Measurements from ENCODE around the gene EFCAB8. TPM values are rescaled to one million over a fixed set of nuclear protein-coding genes. Genes with fewer than 3 reads are reported as not detected.

The EFCAB8 gene
- total RNA-seq, 1 donor from 2014 or later: 0.32 TPM

DNA sequence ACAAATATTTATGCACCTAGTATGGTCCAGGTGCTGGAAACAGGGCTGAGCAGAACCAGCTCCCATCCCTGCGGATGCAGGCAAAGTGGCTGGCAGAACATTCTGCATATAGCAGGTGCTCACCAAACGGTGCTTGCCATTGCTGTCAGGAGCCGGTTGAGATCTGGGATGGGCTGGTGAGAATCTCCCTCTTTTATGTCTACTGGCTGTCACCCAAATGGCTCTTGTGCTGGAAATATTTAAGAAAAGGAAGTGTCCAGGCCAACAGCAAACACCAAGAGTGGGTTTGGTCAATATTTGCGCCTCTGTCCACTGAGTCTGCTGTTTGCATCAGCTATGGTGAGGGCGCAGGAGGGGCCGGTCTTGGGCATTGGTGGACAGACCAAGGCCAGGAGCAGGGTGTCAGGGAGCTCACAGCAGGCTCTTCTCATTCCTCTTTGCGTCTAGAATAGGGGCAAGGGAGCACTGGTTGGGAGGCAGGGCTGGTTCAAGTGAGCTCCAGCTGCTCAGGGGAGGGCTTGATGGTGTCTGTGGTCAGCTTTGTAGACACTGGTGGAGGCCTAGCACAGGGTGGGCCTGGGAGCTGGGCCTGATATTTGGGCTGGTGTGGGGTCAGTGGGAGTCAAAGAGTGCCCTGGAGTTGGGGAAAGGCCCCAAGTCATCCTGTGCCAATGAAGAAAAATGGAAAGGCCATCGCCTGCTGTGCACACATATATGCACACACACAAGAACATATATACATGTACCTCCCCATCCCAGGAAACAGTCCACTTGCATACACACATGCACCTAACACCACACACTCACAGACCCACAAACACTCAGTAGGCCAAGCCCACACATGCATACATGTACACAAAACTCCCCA, 147.4 kb downstream of the EFCAB8 start:
- no peak overlapping the region for H3K27ac Mint-ChIP-seq (ENCODE audit: unreplicated experiment)
- no peak overlapping the region for H3K4me3 Mint-ChIP-seq (ENCODE audit: unreplicated experiment)
- DNase-seq (ENCODE audit: low spot score): no peak
- no peaks in the 10 kb centered on the region for H3K36me3 Mint-ChIP-seq (ENCODE audit: low read depth)
- peaks cover 3% of the 10 kb centered on the region for H3K4me1 Mint-ChIP-seq (ENCODE audit: low read depth)
- TF ChIP-seq, protein P1, sequence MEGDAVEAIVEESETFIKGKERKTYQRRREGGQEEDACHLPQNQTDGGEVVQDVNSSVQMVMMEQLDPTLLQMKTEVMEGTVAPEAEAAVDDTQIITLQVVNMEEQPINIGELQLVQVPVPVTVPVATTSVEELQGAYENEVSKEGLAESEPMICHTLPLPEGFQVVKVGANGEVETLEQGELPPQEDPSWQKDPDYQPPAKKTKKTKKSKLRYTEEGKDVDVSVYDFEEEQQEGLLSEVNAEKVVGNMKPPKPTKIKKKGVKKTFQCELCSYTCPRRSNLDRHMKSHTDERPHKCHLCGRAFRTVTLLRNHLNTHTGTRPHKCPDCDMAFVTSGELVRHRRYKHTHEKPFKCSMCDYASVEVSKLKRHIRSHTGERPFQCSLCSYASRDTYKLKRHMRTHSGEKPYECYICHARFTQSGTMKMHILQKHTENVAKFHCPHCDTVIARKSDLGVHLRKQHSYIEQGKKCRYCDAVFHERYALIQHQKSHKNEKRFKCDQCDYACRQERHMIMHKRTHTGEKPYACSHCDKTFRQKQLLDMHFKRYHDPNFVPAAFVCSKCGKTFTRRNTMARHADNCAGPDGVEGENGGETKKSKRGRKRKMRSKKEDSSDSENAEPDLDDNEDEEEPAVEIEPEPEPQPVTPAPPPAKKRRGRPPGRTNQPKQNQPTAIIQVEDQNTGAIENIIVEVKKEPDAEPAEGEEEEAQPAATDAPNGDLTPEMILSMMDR (IDR thresholded peaks at IDR 0.05): no peak
- peaks cover 29% of the 10 kb centered on the region for H3K27me3 Mint-ChIP-seq (ENCODE audit: low read depth)
- peaks cover 5% of the 10 kb centered on the region for H3K9me3 Mint-ChIP-seq (ENCODE audit: low read depth)

DNA sequence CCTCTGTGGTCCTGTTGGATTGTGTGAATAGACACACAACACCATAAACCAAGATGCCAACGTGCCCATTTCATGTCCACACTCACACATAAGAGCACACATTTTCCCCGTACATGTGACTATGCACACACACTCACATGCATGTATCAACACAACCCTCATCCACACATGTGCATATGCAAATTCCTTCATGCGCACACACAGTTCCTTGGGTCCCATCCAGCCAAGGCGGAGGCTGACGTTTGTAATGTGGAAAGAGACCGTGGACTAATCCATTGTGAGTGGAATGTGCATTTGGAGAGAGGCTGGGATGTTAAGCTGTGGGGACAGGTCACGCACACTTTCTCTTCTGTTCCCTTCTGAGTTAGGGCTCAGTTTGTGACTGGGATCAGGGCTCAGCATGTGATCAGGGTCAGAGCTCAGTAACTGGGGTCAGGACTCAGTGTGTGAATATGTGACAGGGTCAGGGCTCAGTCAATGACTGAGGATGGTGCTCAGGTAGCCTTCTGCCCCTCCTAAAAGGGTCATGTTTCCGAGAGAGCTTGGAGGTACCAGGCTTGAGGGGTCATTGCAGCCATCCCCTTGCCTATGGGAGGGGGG, 148.2 kb downstream of the EFCAB8 start:
- TF ChIP-seq, protein P1 (IDR thresholded peaks at IDR 0.05): no peak
- Mint-ChIP-seq H3K36me3 (ENCODE audit: low read depth) (no peaks in the 10 kb centered on the region), H3K4me3 (ENCODE audit: unreplicated experiment) (no peak overlapping the region), H3K4me1 (ENCODE audit: low read depth) (peaks cover 3% of the 10 kb centered on the region), H3K27ac (ENCODE audit: unreplicated experiment) (no peak overlapping the region), H3K27me3 (ENCODE audit: low read depth) (peaks cover 33% of the 10 kb centered on the region), H3K9me3 (ENCODE audit: low read depth) (peaks cover 5% of the 10 kb centered on the region)
- peak; percentile 25 for DNase-seq (ENCODE audit: low spot score)

DNA sequence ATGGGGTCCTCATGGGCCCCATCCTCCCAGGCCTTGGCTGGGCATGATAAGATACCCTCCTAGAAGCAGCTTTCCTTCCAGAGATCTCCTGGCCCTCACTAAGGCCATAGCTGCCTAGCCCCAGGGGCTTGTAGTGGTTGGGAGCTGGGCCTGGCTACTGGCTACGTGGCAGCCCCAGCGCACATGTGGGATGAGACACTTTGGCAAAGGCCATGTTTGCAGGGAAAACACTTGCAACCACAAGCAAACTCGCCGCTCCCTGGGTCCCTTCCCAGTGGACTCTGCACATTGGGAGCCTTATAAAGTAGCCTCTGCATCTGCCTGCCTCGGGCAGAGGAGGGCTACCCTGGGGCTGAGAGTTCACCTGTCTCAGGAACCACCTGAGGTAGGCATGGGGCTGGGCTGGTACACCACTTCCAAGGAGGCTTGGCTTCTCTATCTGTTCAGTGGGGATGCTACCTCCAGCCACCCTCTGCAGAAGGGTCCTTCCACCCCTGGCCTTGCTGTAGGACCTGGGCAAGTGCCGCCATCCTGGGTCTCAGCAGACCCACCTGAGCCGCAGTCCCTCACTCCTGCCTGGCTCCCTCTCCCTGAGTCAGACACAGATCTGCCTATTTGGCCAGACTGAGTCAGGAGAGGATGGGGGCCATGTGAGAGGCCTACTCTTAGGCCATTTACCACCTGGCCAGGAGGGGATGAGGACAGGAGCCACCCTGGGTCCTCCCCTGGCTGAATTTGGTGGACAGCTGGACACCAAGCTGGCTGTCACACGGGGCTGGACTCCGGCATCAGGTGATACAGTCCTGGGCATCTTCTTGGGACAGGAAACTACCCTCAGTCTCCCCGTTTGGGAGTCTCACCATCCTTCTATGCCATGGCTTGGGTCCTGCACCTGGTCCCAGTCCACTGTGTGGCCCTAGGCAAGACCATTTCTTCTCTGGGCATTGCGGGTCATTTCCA, 148.9 kb downstream of the EFCAB8 start, which contains the start of gene BPIFB2:
TSS of gene BPIFB2 (plus strand) at position 329 of the 960 bp plus-strand sequence. CDS start 871 bp downstream, outside the sequence.
- peaks cover 38% of the 10 kb centered on the region for H3K27me3 Mint-ChIP-seq (ENCODE audit: low read depth)
- H3K36me3 Mint-ChIP-seq (ENCODE audit: low read depth): no peaks in the 10 kb centered on the region
- H3K4me1 Mint-ChIP-seq (ENCODE audit: low read depth): peaks cover 3% of the 10 kb centered on the region
- no peak within 1 kb of the TSS for H3K4me3 Mint-ChIP-seq (ENCODE audit: unreplicated experiment)
- H3K27ac Mint-ChIP-seq (ENCODE audit: unreplicated experiment): no peak within 1 kb of the TSS
- TF ChIP-seq, protein P1 (IDR thresholded peaks at IDR 0.05): no peak
- DNase-seq (ENCODE audit: low spot score): no peak
- H3K9me3 Mint-ChIP-seq (ENCODE audit: low read depth): peaks cover 5% of the 10 kb centered on the region

DNA sequence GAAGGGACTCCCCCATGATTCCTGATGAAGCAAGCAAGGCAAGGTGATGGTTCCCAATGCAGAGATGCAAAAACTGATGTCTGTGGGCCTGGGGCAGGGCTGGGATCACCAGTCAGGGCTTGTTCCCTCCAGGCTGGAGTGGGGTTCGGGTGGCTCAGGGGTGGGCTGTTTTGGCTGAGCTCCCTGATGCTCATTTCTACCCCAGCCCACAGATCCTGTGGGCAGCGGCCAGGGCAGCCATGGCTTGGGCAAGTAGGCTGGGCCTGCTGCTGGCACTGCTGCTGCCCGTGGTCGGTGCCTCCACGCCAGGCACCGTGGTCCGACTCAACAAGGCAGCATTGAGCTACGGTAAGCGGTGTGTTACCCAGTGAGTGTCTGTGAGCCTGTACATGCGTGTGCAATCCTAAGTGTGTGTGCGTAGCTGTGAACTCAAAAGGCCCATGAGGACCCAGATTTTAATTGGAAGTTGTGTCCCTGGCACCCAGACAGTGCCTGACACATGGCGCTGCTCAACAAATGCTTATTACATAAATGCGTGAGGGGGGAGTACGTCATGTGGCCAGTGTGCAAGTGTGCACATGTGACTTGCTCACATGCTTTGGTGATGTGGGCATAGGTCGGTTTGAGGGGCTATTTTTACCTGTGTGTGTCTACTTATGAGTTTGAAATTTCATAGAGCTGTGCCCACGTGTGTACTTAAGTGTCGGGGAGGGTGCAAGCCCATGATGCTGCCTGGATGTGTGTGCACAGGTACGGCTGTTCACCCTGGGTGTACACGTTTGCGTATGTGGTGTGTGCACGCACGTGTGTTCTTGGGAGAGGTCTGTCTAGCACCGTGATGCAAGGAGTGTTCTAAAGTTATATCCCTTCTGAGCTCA, 149.9 kb downstream of the EFCAB8 start:
- no peak overlapping the region for H3K4me3 Mint-ChIP-seq (ENCODE audit: unreplicated experiment)
- no peak overlapping the region for H3K27ac Mint-ChIP-seq (ENCODE audit: unreplicated experiment)
- H3K36me3 Mint-ChIP-seq (ENCODE audit: low read depth): no peaks in the 10 kb centered on the region
- TF ChIP-seq, protein P1 (IDR thresholded peaks at IDR 0.05): no peak
- peak; percentile 59 for DNase-seq (ENCODE audit: low spot score)
- H3K27me3 Mint-ChIP-seq (ENCODE audit: low read depth): peaks cover 43% of the 10 kb centered on the region
- peaks cover 5% of the 10 kb centered on the region for H3K9me3 Mint-ChIP-seq (ENCODE audit: low read depth)
- H3K4me1 Mint-ChIP-seq (ENCODE audit: low read depth): peaks cover 3% of the 10 kb centered on the region
